GM18507 (cell line): ENCODE results near the gene GPR50.

ENCODE experiments used
- DNase-seq: peaks from one replicate; pipeline ENCODE4 v3.0.0; 2011; ENCODE audit warnings: low read depth; ENCODE audit not compliant: insufficient read length; ENCODE audit errors: extremely low spot score
- FAIRE-seq: peaks from 2 replicates; lab custom pipeline; 2011; peaks lifted over from hg19 to GRCh38; lab: Jason Lieb, UNC

GPR50 gene

GRCh38 chrX:151176231-151176750, at the start of gene GPR50:
Gene GPR50 (plus strand): TSS chrX:151176584. CDS start chrX:151176722, 138 bp downstream.
- no peak for FAIRE-seq
- DNase-seq, result no peak

DNA sequence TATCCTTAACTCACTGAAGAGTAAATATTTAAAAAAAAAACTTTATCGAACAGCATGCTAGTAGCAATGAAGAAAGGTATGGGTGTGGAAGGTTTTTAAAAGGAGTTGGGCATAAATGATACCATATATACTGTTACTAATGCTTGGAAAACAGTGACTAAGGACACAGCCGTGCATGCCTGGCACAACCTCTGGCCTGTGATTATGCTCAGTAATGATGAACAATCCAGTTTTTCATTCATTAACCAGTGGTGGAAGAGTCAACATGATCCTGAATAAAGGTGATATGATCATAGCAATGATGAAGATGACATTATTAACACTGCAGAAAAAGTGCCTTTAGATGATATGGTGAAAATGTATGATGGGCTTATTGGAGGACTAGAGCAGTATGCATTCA, 43.9 kb upstream of the GPR50 start:
- FAIRE-seq (no peak), DNase-seq (no peak)

- DNase-seq (peak; percentile 11), FAIRE-seq (peak; percentile 81)
Measured at GRCh38 chrX:151151665-151152267, 24.6 kb upstream of the GPR50 start.

- FAIRE-seq, result no peak
- no peak for DNase-seq
Measured at GRCh38 chrX:151153086-151153485, 23.3 kb upstream of the GPR50 start.

DNA sequence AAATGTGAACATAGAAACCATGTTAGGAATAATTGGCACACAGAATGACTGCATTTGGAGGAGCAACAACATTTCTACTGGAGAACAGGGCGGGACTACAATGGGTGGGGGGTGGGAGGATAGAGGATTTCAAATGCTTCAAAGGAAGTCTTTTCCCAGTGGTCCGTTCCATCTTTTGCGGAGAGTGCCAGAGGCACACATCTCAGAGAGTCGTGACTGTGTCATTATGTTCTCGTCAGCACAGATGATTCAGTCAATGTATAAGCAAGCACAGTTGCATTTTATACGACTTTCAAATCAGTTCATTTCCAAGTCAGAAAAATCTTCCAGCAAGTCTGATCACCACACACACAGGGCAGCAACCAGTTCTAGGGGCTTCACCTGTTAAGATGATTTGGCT, 22.7 kb upstream of the GPR50 start:
- no peak for DNase-seq
- FAIRE-seq, result no peak

GRCh38 chrX:151155234-151155633, 21.1 kb upstream of the GPR50 start:
- FAIRE-seq (no peak), DNase-seq (no peak)

DNA sequence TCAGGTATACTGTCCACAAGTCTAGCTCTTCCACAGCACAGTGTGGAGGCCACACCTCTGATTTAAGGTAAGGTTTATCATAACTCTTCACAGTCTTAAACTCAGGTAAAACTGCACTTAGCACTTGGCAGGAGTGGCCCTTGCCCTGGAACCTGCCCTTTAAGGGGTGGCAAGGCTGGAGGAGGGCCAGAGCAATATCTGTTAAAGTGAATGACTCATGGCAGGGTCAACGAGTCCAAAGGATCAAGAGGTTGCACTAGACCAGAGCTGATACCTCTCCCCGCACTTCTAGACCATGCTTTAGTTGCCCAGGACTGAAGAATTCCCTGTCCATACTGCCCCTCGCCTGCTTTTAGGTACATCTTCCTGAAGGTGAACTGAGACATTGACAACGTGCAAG, 14.7 kb upstream of the GPR50 start:
- DNase-seq, result no peak
- FAIRE-seq, result no peak

DNA sequence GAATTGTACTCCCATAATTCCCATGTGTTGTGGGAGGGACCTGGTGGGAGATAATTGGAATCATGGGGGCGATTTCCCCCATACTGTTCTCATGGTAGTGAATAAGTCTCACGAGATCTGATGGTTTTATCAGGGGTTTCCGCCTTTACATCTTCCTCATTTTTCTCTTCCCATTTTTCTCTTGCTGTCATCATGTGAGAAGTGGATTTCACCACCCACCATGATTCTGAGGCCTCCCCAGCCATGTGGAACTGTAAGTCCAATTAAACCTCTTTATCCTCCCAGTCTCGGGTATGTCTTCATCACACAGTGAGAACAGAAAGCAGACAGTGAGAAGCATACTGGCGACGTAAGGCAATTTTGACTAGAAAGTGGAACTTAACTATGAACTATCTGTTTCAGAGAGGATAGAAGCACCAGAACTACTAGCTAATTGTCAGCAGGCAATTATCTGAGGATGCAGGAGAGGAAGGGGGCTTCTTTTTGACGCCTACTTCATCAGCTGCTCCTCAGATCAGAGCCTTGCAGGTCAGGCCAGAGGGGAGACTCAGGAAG, 8.5 kb upstream of the GPR50 start:
- DNase-seq, result no peak
- FAIRE-seq, result no peak

- peak; percentile 9 for FAIRE-seq
- no peak for DNase-seq
Measured at GRCh38 chrX:151169783-151170182, 6.6 kb upstream of the GPR50 start.

GRCh38 chrX:151174581-151175282, 1.7 kb upstream of the GPR50 start:
- DNase-seq (no peak), FAIRE-seq (no peak)

DNA sequence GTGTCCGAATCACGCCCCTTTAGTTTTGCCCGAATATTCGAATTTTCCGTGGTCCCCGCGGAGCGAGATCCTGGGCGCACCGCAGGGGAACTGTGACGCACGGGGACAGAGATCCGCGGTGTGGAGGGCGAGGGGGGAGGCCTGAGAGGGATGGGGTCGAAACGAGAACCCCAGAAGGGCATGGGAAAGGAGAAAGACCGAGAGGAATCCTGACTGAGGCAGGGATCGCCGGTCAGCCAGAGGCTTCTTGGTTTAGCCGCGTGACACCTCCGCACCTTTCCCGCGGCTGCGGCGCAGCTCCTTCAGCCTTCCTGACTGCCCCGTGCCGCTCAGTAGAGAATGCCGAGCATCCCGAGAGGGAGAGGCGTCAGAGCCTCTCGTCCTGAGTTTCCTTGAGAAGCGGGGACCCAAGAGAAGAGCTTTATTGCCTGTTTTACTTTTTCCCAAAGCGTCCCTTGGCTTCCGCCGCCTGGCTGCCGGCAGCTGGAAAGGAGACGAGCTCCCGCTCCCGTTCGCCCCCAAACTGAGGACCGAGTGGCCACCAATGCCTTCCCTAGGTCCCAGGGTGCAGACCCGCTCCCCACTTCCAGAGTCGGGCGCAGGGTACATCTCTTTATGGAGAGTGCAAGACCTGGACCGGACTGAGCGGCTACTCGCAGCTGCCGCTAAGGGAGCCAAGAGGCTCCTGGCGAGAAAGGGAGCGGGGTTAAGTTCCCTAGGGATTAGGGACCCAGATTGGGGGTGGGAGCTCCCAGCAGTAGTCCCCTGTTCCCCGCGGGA, 911 bp upstream of the GPR50 start:
- FAIRE-seq, result no peak
- DNase-seq, result no peak

DNA sequence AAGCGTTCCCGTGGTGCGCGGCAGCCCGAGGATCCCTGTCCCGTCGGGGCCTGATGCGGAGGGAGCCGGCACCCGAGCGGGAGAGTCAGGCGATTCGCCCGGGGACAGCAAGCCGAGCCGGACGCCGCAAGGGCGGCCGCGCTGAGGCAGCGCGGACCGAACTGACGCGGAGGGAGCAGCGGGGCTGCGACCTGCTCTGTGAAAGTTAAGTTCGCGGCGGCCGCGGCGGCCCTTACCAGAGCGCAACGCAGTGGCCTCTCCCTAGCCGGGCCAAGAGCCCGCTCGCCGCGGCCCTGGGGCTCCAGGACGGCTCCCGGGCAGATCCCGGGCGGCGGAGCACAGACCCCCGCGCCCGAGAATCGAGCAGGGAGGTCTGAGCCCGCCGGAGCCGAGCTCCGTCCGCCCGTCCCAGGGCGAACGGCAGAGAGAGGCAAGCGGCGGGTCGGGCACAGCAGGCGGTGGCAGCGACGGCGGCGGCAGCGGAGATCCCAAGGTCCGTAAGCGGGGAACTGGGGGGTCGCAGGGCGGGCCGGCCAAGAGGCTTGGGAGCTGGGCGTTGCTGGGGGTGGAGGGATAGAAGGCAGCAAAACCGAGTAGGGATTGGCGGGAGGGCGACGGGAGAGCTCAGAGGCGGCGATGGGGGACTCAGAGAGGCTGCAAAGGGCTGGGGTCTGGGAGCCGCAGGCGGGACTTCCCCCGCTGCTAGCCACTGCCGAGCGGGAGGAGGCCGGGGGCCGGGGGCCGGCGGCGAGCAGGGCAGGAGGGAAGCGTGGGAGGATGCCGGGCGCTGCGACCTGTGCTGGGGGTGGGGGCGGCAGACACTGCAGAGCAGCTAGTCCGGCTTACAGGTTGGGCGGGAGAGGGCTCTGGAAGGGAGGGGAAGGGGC, 1.0 kb downstream of the GPR50 start:
- FAIRE-seq (no peak), DNase-seq (no peak)

- DNase-seq, result no peak
- FAIRE-seq, result no peak
Measured at GRCh38 chrX:151178746-151179145, 2.4 kb downstream of the GPR50 start.

DNA sequence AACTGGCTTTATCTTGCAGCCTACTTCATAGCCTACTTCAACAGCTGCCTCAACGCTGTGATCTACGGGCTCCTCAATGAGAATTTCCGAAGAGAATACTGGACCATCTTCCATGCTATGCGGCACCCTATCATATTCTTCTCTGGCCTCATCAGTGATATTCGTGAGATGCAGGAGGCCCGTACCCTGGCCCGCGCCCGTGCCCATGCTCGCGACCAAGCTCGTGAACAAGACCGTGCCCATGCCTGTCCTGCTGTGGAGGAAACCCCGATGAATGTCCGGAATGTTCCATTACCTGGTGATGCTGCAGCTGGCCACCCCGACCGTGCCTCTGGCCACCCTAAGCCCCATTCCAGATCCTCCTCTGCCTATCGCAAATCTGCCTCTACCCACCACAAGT, 4.0 kb downstream of the GPR50 start:
- DNase-seq (no peak), FAIRE-seq (no peak)

GRCh38 chrX:151181088-151181487, 4.7 kb downstream of the GPR50 start:
- no peak for DNase-seq
- no peak for FAIRE-seq

DNA sequence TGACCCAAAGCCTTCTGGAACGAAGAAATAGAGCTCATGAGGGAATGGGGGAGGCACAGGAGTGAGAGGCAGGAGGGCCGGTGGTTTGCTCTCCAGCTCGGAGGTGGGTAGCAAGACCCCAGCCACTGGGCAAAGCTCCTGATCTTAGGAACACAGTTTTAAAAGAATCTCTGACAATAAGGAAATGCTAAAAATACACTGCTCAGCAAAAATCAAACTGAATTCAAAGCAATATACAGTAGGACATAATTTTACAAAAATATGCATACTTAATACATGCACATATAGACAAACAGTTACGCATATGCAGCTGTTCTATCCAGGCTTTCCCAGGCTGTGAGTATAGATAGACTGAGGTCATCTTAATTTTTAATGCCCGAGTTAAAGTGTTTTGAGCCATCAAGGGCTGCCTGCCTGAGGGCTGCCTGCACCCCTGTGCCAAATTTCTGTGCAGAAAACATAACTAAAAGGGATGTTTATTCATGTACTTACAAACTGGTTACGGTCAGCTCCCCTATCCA, 6.9 kb downstream of the GPR50 start:
- no peak for FAIRE-seq
- DNase-seq, result no peak

- no peak for DNase-seq
- no peak for FAIRE-seq
Measured at GRCh38 chrX:151183912-151184565, 7.7 kb downstream of the GPR50 start.

DNA sequence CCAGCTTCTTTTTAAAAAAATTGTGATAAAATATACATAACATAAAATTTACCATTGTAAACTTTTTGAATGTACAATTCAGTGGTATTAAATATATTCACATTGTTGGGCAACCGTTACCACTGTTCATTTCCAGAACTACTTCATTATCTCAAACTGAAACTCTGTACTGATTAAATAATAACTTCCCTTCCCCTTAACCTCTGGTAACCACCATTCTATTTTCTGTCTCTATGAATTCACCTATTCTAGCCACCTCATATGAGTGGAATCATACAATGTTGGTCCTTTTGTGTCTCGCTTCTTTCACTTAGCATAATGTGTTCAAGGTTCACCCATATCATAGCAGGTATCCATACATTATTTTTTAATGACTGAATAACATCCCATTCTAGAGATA, 8.3 kb downstream of the GPR50 start:
- FAIRE-seq, result peak; percentile 65

DNA sequence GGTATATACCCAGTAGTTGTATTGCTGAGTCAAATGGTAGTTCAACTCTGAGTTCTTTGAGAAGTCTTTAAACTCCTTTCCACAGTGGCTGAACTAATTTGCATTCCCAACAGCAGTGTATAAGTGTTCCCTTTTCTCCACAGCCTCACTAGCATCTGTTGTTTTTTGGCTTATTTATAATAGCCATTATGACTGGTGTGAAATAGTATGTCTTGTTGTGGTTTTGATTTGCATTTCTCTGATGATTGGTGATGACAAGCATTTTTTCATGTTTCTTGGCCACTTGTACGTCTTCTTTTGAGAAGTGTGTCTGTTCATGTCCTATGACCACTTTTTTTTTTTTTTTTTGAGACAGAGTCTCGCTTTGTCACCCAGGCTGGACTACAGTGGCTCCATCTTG, 30.5 kb downstream of the GPR50 start:
- no peak for DNase-seq
- no peak for FAIRE-seq

More for the DNA sequence above, 8.3 kb downstream of the GPR50 start:
- DNase-seq, result no peak
